HEK293T (cell line): ENCODE results near the gene ANGPT4.
"Not testable (repeated sequence)": the region's sequence is repeated elsewhere in the genome, so short reads cannot be mapped to it uniquely, and the experiment has no call there.

Experiments
- BHLHE40 ChIP-seq: fragments of 450-650 bp; IDR thresholded peaks from 2 replicates; pipeline ENCODE4 v1.6.1; 2016; ENCODE audit warnings: mild to moderate bottlenecking, moderate library complexity, borderline replicate concordance
- CTBP1 ChIP-seq: fragments of 450-650 bp; IDR thresholded peaks from 2 replicates; pipeline ENCODE4 v1.6.1; 2016; ENCODE audit warnings: borderline replicate concordance
- L3MBTL2 ChIP-seq: fragments of 450-650 bp; conservative IDR thresholded peaks from 2 replicates; pipeline ENCODE4 v1.6.1; 2016; ENCODE audit warnings: mild to moderate bottlenecking
- SP1 ChIP-seq: fragments of 450-650 bp; IDR thresholded peaks from 2 replicates; pipeline ENCODE4 v1.6.1; 2017

GRCh38 chr20:848731-849130 is 67.4 kb downstream of the ANGPT4 start:
- TF ChIP-seq SP1, CTBP1, L3MBTL2, BHLHE40: not testable (repeated sequence)
